ENCODE results near the gene PDZD2. TPM values are rescaled to one million over a fixed set of nuclear protein-coding genes. Genes with fewer than 3 reads are reported as not detected.

PDZD2 gene
- total and polyA plus RNA-seq, 3 donors from 2014 or later, result 47.3 to 89.1 (median 83.9) TPM

GRCh38 chr5:31692561-31693221 is 53.8 kb downstream of the PDZD2 start:
- WGBS, 2 donors, result 36 to 37% methylated on average over 8 to 16 of the region's 17 CpGs
- DNase-seq, result peak; percentile 83
- no peaks in the 10 kb centered on the region for H3K9me3 ChIP-seq

GRCh38 chr5:31698673-31699072 is 59.7 kb downstream of the PDZD2 start:
- 88 to 93% methylated on average over 7 of the region's 7 CpGs for WGBS, 2 donors
- no peak for TF ChIP-seq CTCF (IDR thresholded peaks at IDR 0.05)
- no peak for TF ChIP-seq POLR2A (IDR thresholded peaks at IDR 0.05)
- no peak for DNase-seq
- Histone ChIP-seq H3K4me1 (peaks cover 4% of the 10 kb centered on the region), H3K36me3 (ENCODE audit: low read depth, missing control alignments) (no peaks in the 10 kb centered on the region), H3K27ac (no peak overlapping the region), H3K4me3 (no peak overlapping the region), H3K9me3 (no peaks in the 10 kb centered on the region), H3K27me3 (no peaks in the 10 kb centered on the region)
- intact Hi-C loops (cut with DNase I; ENCODE audit: low total_unique reads), result no loop called here

More at GRCh38 chr5:31692561-31693221, 53.8 kb downstream of the PDZD2 start:
- no peaks in the 10 kb centered on the region for H3K27me3 ChIP-seq
- intact Hi-C loops (cut with DNase I; ENCODE audit: low total_unique reads), result no loop called here
- H3K4me3 ChIP-seq, result peak overlapping the region in 1 of 2 donors; percentile 18
- no peaks in the 10 kb centered on the region for H3K4me1 ChIP-seq
- no peaks in the 10 kb centered on the region for H3K36me3 ChIP-seq (ENCODE audit: low read depth, missing control alignments)
- H3K27ac ChIP-seq, result no peak overlapping the region
- TF ChIP-seq CTCF (IDR thresholded peaks at IDR 0.05) (no peak), POLR2A (IDR thresholded peaks at IDR 0.05) (no peak)

- intact Hi-C loops (cut with DNase I; ENCODE audit: low total_unique reads), result no loop called here
- H3K4me1 ChIP-seq, result peaks cover 4% of the 10 kb centered on the region
- no peak overlapping the region for H3K4me3 ChIP-seq
- 32 to 49% methylated on average over 11 of the region's 11 CpGs for WGBS, 2 donors
- no peaks in the 10 kb centered on the region for H3K36me3 ChIP-seq (ENCODE audit: low read depth, missing control alignments)
- no peaks in the 10 kb centered on the region for H3K27me3 ChIP-seq
- H3K9me3 ChIP-seq, result no peaks in the 10 kb centered on the region
- DNase-seq, result no peak
- TF ChIP-seq POLR2A (IDR thresholded peaks at IDR 0.05) (no peak), CTCF (IDR thresholded peaks at IDR 0.05) (no peak)
- no peak overlapping the region for H3K27ac ChIP-seq
Observed at GRCh38 chr5:31701642-31702299, 62.8 kb downstream of the PDZD2 start.

- no peaks in the 10 kb centered on the region for H3K27me3 ChIP-seq
- 54 to 56% methylated on average over 2 of the region's 2 CpGs for WGBS, 2 donors
- H3K9me3 ChIP-seq, result no peaks in the 10 kb centered on the region
- no peaks in the 10 kb centered on the region for H3K36me3 ChIP-seq (ENCODE audit: low read depth, missing control alignments)
- no peak overlapping the region for H3K4me3 ChIP-seq
- DNase-seq, result peak; percentile 39
- TF ChIP-seq CTCF (IDR thresholded peaks at IDR 0.05) (no peak), POLR2A (IDR thresholded peaks at IDR 0.05) (no peak)
- peaks cover 4% of the 10 kb centered on the region for H3K4me1 ChIP-seq
- no peak overlapping the region for H3K27ac ChIP-seq
- intact Hi-C loops (cut with DNase I; ENCODE audit: low total_unique reads), result no loop called here
Observed at GRCh38 chr5:31702712-31703111, 63.8 kb downstream of the PDZD2 start.

Data from testis (tissue), 3 donors.